Measurements from ENCODE around the gene UBAC2. TPM values are rescaled to one million over a fixed set of nuclear protein-coding genes. Genes with fewer than 3 reads are reported as not detected.

The UBAC2 gene
- total RNA-seq, 1 experiment from 2014 or later = 103 TPM

DNA sequence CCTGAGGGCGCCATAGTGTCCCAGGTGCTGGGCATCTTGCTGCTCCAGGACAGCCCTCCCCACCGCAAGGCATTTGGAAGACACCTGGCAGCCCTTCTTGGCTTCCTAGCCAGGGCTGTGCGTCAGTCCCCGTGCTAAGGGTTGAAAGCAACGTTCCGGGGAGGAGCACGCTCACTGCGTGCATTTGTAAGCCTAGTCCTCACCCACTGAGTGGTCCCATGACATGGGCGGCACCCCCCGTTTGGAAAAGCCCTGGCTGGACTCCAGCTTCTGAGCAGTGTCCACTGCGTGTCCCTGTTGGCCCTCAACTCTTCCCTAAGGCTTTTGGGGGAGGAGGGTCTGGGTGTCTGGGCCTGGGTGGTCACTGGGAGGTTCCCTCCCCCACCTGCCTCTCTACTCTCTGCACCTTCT lies 182.9 kb downstream of the UBAC2 start:
- H3K36me3 Mint-ChIP-seq (ENCODE audit: insufficient read depth, unreplicated experiment) = peaks cover 24% of the 10 kb centered on the region
- TF ChIP-seq, protein P1, sequence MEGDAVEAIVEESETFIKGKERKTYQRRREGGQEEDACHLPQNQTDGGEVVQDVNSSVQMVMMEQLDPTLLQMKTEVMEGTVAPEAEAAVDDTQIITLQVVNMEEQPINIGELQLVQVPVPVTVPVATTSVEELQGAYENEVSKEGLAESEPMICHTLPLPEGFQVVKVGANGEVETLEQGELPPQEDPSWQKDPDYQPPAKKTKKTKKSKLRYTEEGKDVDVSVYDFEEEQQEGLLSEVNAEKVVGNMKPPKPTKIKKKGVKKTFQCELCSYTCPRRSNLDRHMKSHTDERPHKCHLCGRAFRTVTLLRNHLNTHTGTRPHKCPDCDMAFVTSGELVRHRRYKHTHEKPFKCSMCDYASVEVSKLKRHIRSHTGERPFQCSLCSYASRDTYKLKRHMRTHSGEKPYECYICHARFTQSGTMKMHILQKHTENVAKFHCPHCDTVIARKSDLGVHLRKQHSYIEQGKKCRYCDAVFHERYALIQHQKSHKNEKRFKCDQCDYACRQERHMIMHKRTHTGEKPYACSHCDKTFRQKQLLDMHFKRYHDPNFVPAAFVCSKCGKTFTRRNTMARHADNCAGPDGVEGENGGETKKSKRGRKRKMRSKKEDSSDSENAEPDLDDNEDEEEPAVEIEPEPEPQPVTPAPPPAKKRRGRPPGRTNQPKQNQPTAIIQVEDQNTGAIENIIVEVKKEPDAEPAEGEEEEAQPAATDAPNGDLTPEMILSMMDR (IDR thresholded peaks at IDR 0.05; ENCODE audit: insufficient read depth in 1 of 2, low read depth in 1 of 2, low read length in 1 of 2, severe bottlenecking in 1 of 2, unreplicated experiment in 1 of 2) = no peak
- H3K36me3 ChIP-seq (ENCODE audit: control insufficient read depth, insufficient read depth, low read length) = no peaks in the 10 kb centered on the region
- no peaks in the 10 kb centered on the region for H3K4me1 ChIP-seq
- ChIA-PET POLR2A (no interaction called here), CTCF (no interaction called here)
- no peak overlapping the region for H3K4me3 Mint-ChIP-seq (ENCODE audit: unreplicated experiment)
- no peak for DNase-seq
- no TSS peak for BruUV-seq (replicated peaks)
- H3K27me3 ChIP-seq (replicated peaks; ENCODE audit: control insufficient read depth, insufficient read depth, low read length) = no peaks in the 10 kb centered on the region
- H3K27me3 Mint-ChIP-seq (ENCODE audit: insufficient read depth, unreplicated experiment) = no peaks in the 10 kb centered on the region
- H3K4me3 ChIP-seq (ENCODE audit: low read depth, low read length) = no peak overlapping the region
- no peak overlapping the region for H3K27ac Mint-ChIP-seq (ENCODE audit: unreplicated experiment)
- no peaks in the 10 kb centered on the region for H3K4me1 Mint-ChIP-seq (ENCODE audit: low read depth, unreplicated experiment)
- H3K9me3 ChIP-seq = no peaks in the 10 kb centered on the region
- intact Hi-C loops (cut with micrococcal nuclease; ENCODE audit: unreplicated experiment) = no loop called here
- no peaks in the 10 kb centered on the region for H3K9me3 Mint-ChIP-seq (ENCODE audit: unreplicated experiment)

DNA sequence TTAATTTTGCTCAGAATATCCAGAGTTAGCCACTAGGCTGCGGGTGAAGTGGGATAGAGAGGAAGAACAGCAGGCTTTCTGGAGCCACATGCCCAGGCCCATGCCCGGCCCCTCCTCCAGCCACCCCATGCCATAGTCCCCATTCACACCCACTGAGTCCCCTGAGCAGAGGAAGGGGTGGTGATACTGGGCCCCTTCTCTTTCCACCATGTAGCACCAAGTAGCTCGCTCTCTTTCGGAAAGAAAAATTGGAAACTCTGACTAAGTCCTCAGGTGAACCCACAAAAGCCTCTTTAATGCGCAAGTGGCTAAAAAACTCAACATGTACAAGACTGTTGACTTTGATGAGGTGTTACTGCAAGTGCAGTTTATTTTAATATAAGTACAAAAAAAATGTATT lies 183.3 kb downstream of the UBAC2 start:
- ChIA-PET POLR2A (no interaction called here), CTCF (no interaction called here)
- TF ChIP-seq, protein P1 (IDR thresholded peaks at IDR 0.05; ENCODE audit: insufficient read depth in 1 of 2, low read depth in 1 of 2, low read length in 1 of 2, severe bottlenecking in 1 of 2, unreplicated experiment in 1 of 2) = no peak
- H3K36me3 Mint-ChIP-seq (ENCODE audit: insufficient read depth, unreplicated experiment) = peaks cover 28% of the 10 kb centered on the region
- H3K27me3 Mint-ChIP-seq (ENCODE audit: insufficient read depth, unreplicated experiment) = no peaks in the 10 kb centered on the region
- no peaks in the 10 kb centered on the region for H3K36me3 ChIP-seq (ENCODE audit: control insufficient read depth, insufficient read depth, low read length)
- intact Hi-C loops (cut with micrococcal nuclease; ENCODE audit: unreplicated experiment) = no loop called here
- no peaks in the 10 kb centered on the region for H3K4me1 ChIP-seq
- no peak overlapping the region for H3K27ac Mint-ChIP-seq (ENCODE audit: unreplicated experiment)
- no peak for DNase-seq
- no peaks in the 10 kb centered on the region for H3K4me1 Mint-ChIP-seq (ENCODE audit: low read depth, unreplicated experiment)
- BruUV-seq (replicated peaks) = no TSS peak
- H3K4me3 ChIP-seq (ENCODE audit: low read depth, low read length) = no peak overlapping the region
- H3K4me3 Mint-ChIP-seq (ENCODE audit: unreplicated experiment) = no peak overlapping the region
- H3K9me3 ChIP-seq = no peaks in the 10 kb centered on the region
- H3K9me3 Mint-ChIP-seq (ENCODE audit: unreplicated experiment) = no peaks in the 10 kb centered on the region
- no peaks in the 10 kb centered on the region for H3K27me3 ChIP-seq (replicated peaks; ENCODE audit: control insufficient read depth, insufficient read depth, low read length)

DNA sequence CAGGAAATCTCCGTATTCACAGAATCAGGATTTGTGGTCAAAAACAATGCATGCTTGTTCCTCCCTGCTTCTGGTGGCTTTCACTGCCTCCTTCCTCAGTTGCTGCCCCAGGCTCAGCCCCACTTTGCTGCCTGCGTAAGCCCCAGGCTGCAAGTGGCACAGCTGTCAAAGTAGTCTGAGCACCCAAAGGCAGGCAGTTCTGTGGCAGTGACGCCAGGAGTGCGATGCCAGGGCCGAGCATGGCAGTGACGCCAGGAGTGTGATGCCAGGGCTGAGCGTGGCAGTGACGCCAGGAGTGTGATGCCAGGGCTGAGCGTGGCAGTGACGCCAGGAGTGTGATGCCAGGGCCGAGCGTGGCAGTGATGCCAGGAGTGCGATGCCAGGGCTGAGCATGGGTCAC lies 183.8 kb downstream of the UBAC2 start:
- Histone ChIP-seq H3K36me3 (ENCODE audit: control insufficient read depth, insufficient read depth, low read length) (no peaks in the 10 kb centered on the region), H3K4me1 (no peaks in the 10 kb centered on the region), H3K27me3 (replicated peaks; ENCODE audit: control insufficient read depth, insufficient read depth, low read length) (no peaks in the 10 kb centered on the region), H3K4me3 (ENCODE audit: low read depth, low read length) (no peak overlapping the region), H3K9me3 (no peaks in the 10 kb centered on the region)
- ChIA-PET POLR2A (no interaction called here), CTCF (no interaction called here)
- DNase-seq = no peak
- Mint-ChIP-seq H3K9me3 (ENCODE audit: unreplicated experiment) (no peaks in the 10 kb centered on the region), H3K4me1 (ENCODE audit: low read depth, unreplicated experiment) (no peaks in the 10 kb centered on the region), H3K27ac (ENCODE audit: unreplicated experiment) (no peak overlapping the region), H3K27me3 (ENCODE audit: insufficient read depth, unreplicated experiment) (no peaks in the 10 kb centered on the region), H3K36me3 (ENCODE audit: insufficient read depth, unreplicated experiment) (peaks cover 28% of the 10 kb centered on the region), H3K4me3 (ENCODE audit: unreplicated experiment) (no peak overlapping the region)
- TF ChIP-seq, protein P1 (IDR thresholded peaks at IDR 0.05; ENCODE audit: insufficient read depth in 1 of 2, low read depth in 1 of 2, low read length in 1 of 2, severe bottlenecking in 1 of 2, unreplicated experiment in 1 of 2) = no peak
- BruUV-seq (replicated peaks) = no TSS peak
- intact Hi-C loops (cut with micrococcal nuclease; ENCODE audit: unreplicated experiment) = no loop called here
